HepG2 (cell line): ENCODE data around the gene TMEM198. TPM values are rescaled to one million over a fixed set of nuclear protein-coding genes. Genes with fewer than 3 reads are reported as not detected.

Experiments
- ATAC-seq: fragments of 200-7000 bp; cut with Tn5 transposase; 3 replicates; pipeline ENCODE4 v1.9.1; 2020; ENCODE audit warnings: mild to moderate bottlenecking, moderate library complexity
- BruUV-seq: library from RNA; stranded (reverse); fragments of 400-500 nt; replicated peaks from 2 replicates; lab custom pipeline; 2021; lab: Mats Ljungman, UMichigan
- CTCF ChIA-PET: fragments of 300-600 bp; formaldehyde crosslinking; extraction: SDS; loops from one replicate; lab custom pipeline; 2021; ENCODE audit warnings: low total read pairs, inconsistent platforms, low intra/inter-chr PET ratio; lab: Yijun Ruan, JAX
- POLR2A ChIA-PET: fragments of 350-600 bp; sonication (Branson Sonifier 250); formaldehyde crosslinking; loops from one replicate; lab custom pipeline; 2020; ENCODE audit warnings: antibody characterized with exemption, inconsistent platforms; lab: Yijun Ruan, JAX
- DNase-seq: peaks from one replicate; pipeline ENCODE4 v3.0.0-alpha.2; 2015; ENCODE audit warnings: low spot score
- FAIRE-seq: peaks from 3 replicates; lab custom pipeline; 2011; peaks lifted over from hg19 to GRCh38; lab: Jason Lieb, UNC
- H2AFZ ChIP-seq: one replicate; pipeline ENCODE4 v1.6.1; 2011; ENCODE audit warnings: low read length, inconsistent platforms
- H3K27ac ChIP-seq: fragments of 300-600 bp; 3 replicates; pipeline ENCODE4 v1.8.0; 2011; ENCODE audit warnings: mixed run types, mild to moderate bottlenecking, mixed read lengths, low read length, inconsistent platforms; ENCODE audit not compliant: insufficient read depth; ENCODE audit errors: extremely low read length
- H3K27me3 ChIP-seq, 2 experiments: fragments of 200-600 bp in 1 of 2; 2 replicates in 1 of 2; 3 replicates in 1 of 2; pipeline versions ENCODE4 v1.6.0 to v1.8.0; 2011; ENCODE audit warnings: low read length in 2 of 2, mild to moderate bottlenecking in 2 of 2, moderate library complexity in 2 of 2, inconsistent platforms in 1 of 2; ENCODE audit not compliant: insufficient read depth in 2 of 2, control insufficient read depth in 1 of 2
- H3K36me3 ChIP-seq, 2 experiments: fragments of 200-600 bp in 1 of 2; replicated peaks in 1 of 2; 2 replicates in 1 of 2; 3 replicates in 1 of 2; pipeline versions ENCODE4 v1.5.1 to v1.8.0; 2011; ENCODE audit warnings: low read length in 2 of 2, inconsistent platforms in 1 of 2; ENCODE audit not compliant: insufficient read depth in 2 of 2, control insufficient read depth in 1 of 2
- H3K4me1 ChIP-seq: 2 replicates; pipeline ENCODE4 v1.5.1; 2012; ENCODE audit warnings: low read length, inconsistent platforms; ENCODE audit not compliant: insufficient read depth
- H3K4me2 ChIP-seq: 2 replicates; pipeline ENCODE4 v1.6.0; 2011; ENCODE audit warnings: low read depth, low read length, inconsistent platforms
- H3K4me3 ChIP-seq, 3 experiments: fragments of 200-600 bp in 1 of 3; sonication (generic), shearing (Covaris generic) in 1 of 3; replicated peaks in 1 of 3; 2 replicates each; pipeline ENCODE4 v1.5.1; 2011 to 2016; ENCODE audit warnings: low read length in 3 of 3, inconsistent platforms in 2 of 3, low read depth in 2 of 3, mild to moderate bottlenecking in 2 of 3, control low read depth in 1 of 3, mixed read lengths in 1 of 3; ENCODE audit not compliant: insufficient read depth in 1 of 3
- H3K79me2 ChIP-seq: one replicate; pipeline ENCODE4 v1.6.1; 2011; ENCODE audit warnings: low read length, inconsistent platforms; ENCODE audit not compliant: insufficient read depth
- H3K9ac ChIP-seq: 2 replicates; pipeline ENCODE4 v1.6.0; 2011; ENCODE audit warnings: mild to moderate bottlenecking, low read depth, low read length, inconsistent platforms; ENCODE audit not compliant: insufficient read depth
- H3K9me3 ChIP-seq: 2 replicates; pipeline ENCODE4 v1.5.1; 2012; ENCODE audit warnings: mild to moderate bottlenecking, low read length
- H4K20me1 ChIP-seq: 2 replicates; pipeline ENCODE4 v1.6.0; 2011; ENCODE audit warnings: inconsistent platforms, mild to moderate bottlenecking, low read length, moderate library complexity; ENCODE audit not compliant: insufficient read depth
- BATF2 ChIP-seq: sonication (generic); formaldehyde crosslinking; IDR thresholded peaks from 2 replicates; pipeline ENCODE4 v1.8.0; 2022; ENCODE audit warnings: mild to moderate bottlenecking, missing genetic modification reagents, moderate library complexity
- CCDC6 ChIP-seq: sonication (generic); formaldehyde crosslinking; IDR thresholded peaks from 2 replicates; pipeline ENCODE4 v1.8.1; 2022; ENCODE audit warnings: mild to moderate bottlenecking, missing genetic modification reagents, moderate library complexity
- EHMT2 ChIP-seq: fragments of 200-600 bp; sonication (generic); IDR thresholded peaks from 2 replicates; pipeline ENCODE4 v1.7.0; 2017; ENCODE audit warnings: antibody characterized with exemption, low read depth, low read length, borderline replicate concordance
- GATA4 ChIP-seq: sonication (generic); IDR thresholded peaks from 2 replicates; pipeline ENCODE4 v1.6.1; 2016; ENCODE audit warnings: antibody characterized with exemption, low read depth, borderline replicate concordance
- HDAC6 ChIP-seq: fragments of 200-600 bp; sonication (generic); IDR thresholded peaks from 2 replicates; pipeline ENCODE4 v1.7.0; 2017; ENCODE audit warnings: mild to moderate bottlenecking, antibody characterized with exemption, low read length, low read depth
- HOXA3 ChIP-seq: sonication (generic); formaldehyde crosslinking; IDR thresholded peaks from 2 replicates; pipeline ENCODE4 v1.5.0; 2020; ENCODE audit warnings: missing genetic modification reagents
- HOXA9 ChIP-seq: sonication (generic); formaldehyde crosslinking; IDR thresholded peaks from 2 replicates; pipeline ENCODE4 v1.8.1; 2022; ENCODE audit warnings: missing genetic modification reagents, mild to moderate bottlenecking, moderate library complexity, borderline replicate concordance
- KLF12 ChIP-seq: sonication (generic); formaldehyde crosslinking; IDR thresholded peaks from 2 replicates; pipeline ENCODE4 v1.4.0; 2020; ENCODE audit warnings: missing genetic modification reagents, borderline replicate concordance
- NBN ChIP-seq: fragments of 450-650 bp; conservative IDR thresholded peaks from 2 replicates; pipeline ENCODE4 v1.6.1; 2017
- SAFB2 ChIP-seq: sonication (generic); formaldehyde crosslinking; IDR thresholded peaks from 2 replicates; pipeline ENCODE4 v1.5.1; 2020; ENCODE audit warnings: missing genetic modification reagents, low read depth, mild to moderate bottlenecking, borderline replicate concordance
- ZEB1 ChIP-seq: IDR thresholded peaks from 2 replicates; pipeline ENCODE4 v1.6.1; 2012; ENCODE audit warnings: mild to moderate bottlenecking, low read depth, inconsistent platforms; ENCODE audit not compliant: insufficient replicate concordance
- ZNF33A ChIP-seq: sonication (generic); formaldehyde crosslinking; IDR thresholded peaks from 2 replicates; pipeline ENCODE4 v1.5.1; 2020; ENCODE audit warnings: missing genetic modification reagents, mild to moderate bottlenecking, moderate library complexity, borderline replicate concordance
- ZNF747 ChIP-seq: sonication (generic); formaldehyde crosslinking; IDR thresholded peaks from 2 replicates; pipeline ENCODE4 v1.8.1; 2023; ENCODE audit warnings: missing genetic modification reagents, mild to moderate bottlenecking, borderline replicate concordance
- ZNF883 ChIP-seq: sonication (generic); formaldehyde crosslinking; IDR thresholded peaks from 2 replicates; pipeline ENCODE4 v1.5.1; 2020; ENCODE audit warnings: mild to moderate bottlenecking, missing genetic modification reagents; ENCODE audit errors: not compliant biosample characterization
- ZSCAN22 ChIP-seq: sonication (generic); formaldehyde crosslinking; IDR thresholded peaks from 2 replicates; pipeline ENCODE4 v1.4.0; 2020; ENCODE audit warnings: mild to moderate bottlenecking, missing genetic modification reagents
- whole genome bisulfite sequencing: methylation state at CpG from one replicate; pipeline ENCODE4 v1.1.6; 2017; ENCODE audit warnings: low lambda C conversion rate; 5-methylcytosine and 5-hydroxymethylcytosine counted together
- in situ Hi-C: cut with HindIII; loops from 2 replicates; pipeline ENCODE4 v1.10.0; 2017; ENCODE audit warnings: low pct_unique_long_range_greater_than_20kb; ENCODE audit not compliant: extremely low pct_ligation_motif_present
- intact Hi-C: fragments of 100-400 bp; cut with micrococcal nuclease; formaldehyde crosslinking; loops from one replicate; pipeline ENCODE4 v1.10.0; 2022; ENCODE audit not compliant: unreplicated experiment
- polyA plus RNA-seq, 8 experiments: library from polyadenylated mRNA; depleted of rRNA in 3 of 8; stranded (reverse) in 7 of 8; unstranded in 1 of 8; fragments of >200 nt; fragmentation: Illumina TruSeq in 4 of 8; extraction: Trizol in 4 of 8; gene quantifications; 2 replicates each; pipeline versions ENCODE4 v1.2.1 to v1.2.3, GENCODE V29; 2011 to 2016; ENCODE audit warnings: low read depth in 4 of 8, missing spikeins in 1 of 8, mixed read lengths in 1 of 8; ENCODE audit not compliant: insufficient read depth in 1 of 8
- total RNA-seq, 5 experiments: library from RNA; depleted of rRNA; stranded (reverse); fragments of >200 nt; fragmentation: Illumina TruSeq; extraction: Trizol; gene quantifications; 2 replicates each; pipeline ENCODE4 v1.2.3, GENCODE V29; 2016; ENCODE audit warnings: low read depth in 1 of 5
- TF ChIP-seq, protein P1 (sequence below): IDR thresholded peaks from 2 replicates; pipeline ENCODE4 v1.6.1; 2018; ENCODE audit warnings: missing genetic modification reagents
- TF ChIP-seq, protein P2 (sequence below): sonication (generic); formaldehyde crosslinking; conservative IDR thresholded peaks from 2 replicates; pipeline ENCODE4 v1.8.0; 2022; ENCODE audit warnings: low read depth, missing genetic modification reagents

The TMEM198 gene
- total and polyA plus RNA-seq, 2 of the 13 experiments (the other 11 are each of a cell fraction or from before 2014, with no cell fraction given) = 17.3 to 23.5 TPM

- Histone ChIP-seq H3K9me3 (no peaks in the 10 kb centered on the region), H3K27me3 (peaks cover 28 to 92% of the 10 kb centered on the region in 2 experiments; a peak in 4 of 5 replicates), H3K27ac (no peak overlapping the region), H3K36me3 (no peaks in the 10 kb centered on the region), H2AFZ (no peak overlapping the region), H3K79me2 (no peaks in the 10 kb centered on the region), H3K4me2 (no peak overlapping the region), H3K4me3 (no peak overlapping the region), H3K9ac (no peak overlapping the region), H3K4me1 (peaks cover 11% of the 10 kb centered on the region), H4K20me1 (no peaks in the 10 kb centered on the region)
- FAIRE-seq (peak; percentile 56), DNase-seq (peak; percentile 77), ATAC-seq (peak; percentile 89)
- 13% methylated on average over 14 of the region's 21 CpGs for WGBS
- in situ Hi-C loops = loop anchor here (5.0 kb wide), 2 partner anchors 38 to 128 kb away; no protein-coding TSS in a partner anchor
- no TSS peak for BruUV-seq
- intact Hi-C loops = loop anchor here (1.0 to 10.0 kb wide), 6 partner anchors 35 to 236 kb away; no protein-coding TSS in a partner anchor
- ChIA-PET CTCF (interaction anchor here (0.6 to 5.4 kb wide), 10 partner anchors 9 to 127 kb away, joined by 3 to 53 read pairs (median 10); a partner anchor contains a TSS), POLR2A (interaction anchor here (0.7 to 1.8 kb wide), 8 partner anchors 8 to 127 kb away, joined by 3 to 21 read pairs (median 4); partner anchors contain the start of genes GMPPA and OBSL1)
- no peak for TF ChIP-seq ZEB1
- no peak for TF ChIP-seq GATA4
- no peak for TF ChIP-seq ZNF33A
- TF ChIP-seq CCDC6 = no peak; the same call in 1 of the 2 replicates
- no peak for TF ChIP-seq NBN
- TF ChIP-seq, protein P1, sequence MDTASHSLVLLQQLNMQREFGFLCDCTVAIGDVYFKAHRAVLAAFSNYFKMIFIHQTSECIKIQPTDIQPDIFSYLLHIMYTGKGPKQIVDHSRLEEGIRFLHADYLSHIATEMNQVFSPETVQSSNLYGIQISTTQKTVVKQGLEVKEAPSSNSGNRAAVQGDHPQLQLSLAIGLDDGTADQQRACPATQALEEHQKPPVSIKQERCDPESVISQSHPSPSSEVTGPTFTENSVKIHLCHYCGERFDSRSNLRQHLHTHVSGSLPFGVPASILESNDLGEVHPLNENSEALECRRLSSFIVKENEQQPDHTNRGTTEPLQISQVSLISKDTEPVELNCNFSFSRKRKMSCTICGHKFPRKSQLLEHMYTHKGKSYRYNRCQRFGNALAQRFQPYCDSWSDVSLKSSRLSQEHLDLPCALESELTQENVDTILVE (CRISPR knock-in tag) = no peak
- TF ChIP-seq HDAC6 = no peak
- no peak; the same call in 1 of the 2 replicates for TF ChIP-seq ZNF747 (CRISPR knock-in tag)
- TF ChIP-seq, protein P2, sequence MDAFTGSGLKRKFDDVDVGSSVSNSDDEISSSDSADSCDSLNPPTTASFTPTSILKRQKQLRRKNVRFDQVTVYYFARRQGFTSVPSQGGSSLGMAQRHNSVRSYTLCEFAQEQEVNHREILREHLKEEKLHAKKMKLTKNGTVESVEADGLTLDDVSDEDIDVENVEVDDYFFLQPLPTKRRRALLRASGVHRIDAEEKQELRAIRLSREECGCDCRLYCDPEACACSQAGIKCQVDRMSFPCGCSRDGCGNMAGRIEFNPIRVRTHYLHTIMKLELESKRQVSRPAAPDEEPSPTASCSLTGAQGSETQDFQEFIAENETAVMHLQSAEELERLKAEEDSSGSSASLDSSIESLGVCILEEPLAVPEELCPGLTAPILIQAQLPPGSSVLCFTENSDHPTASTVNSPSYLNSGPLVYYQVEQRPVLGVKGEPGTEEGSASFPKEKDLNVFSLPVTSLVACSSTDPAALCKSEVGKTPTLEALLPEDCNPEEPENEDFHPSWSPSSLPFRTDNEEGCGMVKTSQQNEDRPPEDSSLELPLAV (CRISPR knock-in tag) = no peak
- no peak for TF ChIP-seq EHMT2
- TF ChIP-seq KLF12 = no peak
- no peak for TF ChIP-seq HOXA9 (CRISPR knock-in tag)
- TF ChIP-seq BATF2 (CRISPR knock-in tag) = no peak
- TF ChIP-seq ZSCAN22 (CRISPR knock-in tag) = no peak
- no peak for TF ChIP-seq ZNF883 (CRISPR knock-in tag)
- TF ChIP-seq HOXA3 (CRISPR knock-in tag) = peak; percentile 32; the same call in 1 of the 2 replicates
- 0 out of 2 replicates have a peak, but pooled peaks have one; percentile 52 for TF ChIP-seq SAFB2 (CRISPR knock-in tag)
Measured at GRCh38 chr2:219530048-219530963, 13.5 kb upstream of the TMEM198 start.
